Neural progenitor cell (in vitro differentiated cells): ENCODE data around the gene RBM39. TPM values are rescaled to one million over a fixed set of nuclear protein-coding genes. Genes with fewer than 3 reads are reported as not detected.

ENCODE experiments used
- DNase-seq: peaks from one replicate; pipeline ENCODE4 v3.0.0-alpha.2; 2016; ENCODE audit warnings: low spot score
- H2AFZ ChIP-seq: fragments of 200-600 bp; sonication (generic); replicated peaks from 2 replicates; pipeline ENCODE4 v1.6.1; 2016; ENCODE audit warnings: antibody characterized with exemption
- H3F3A ChIP-seq: fragments of 200-600 bp; sonication (generic); 2 replicates; pipeline ENCODE4 v1.6.1; 2016; ENCODE audit warnings: antibody characterized with exemption, low read depth
- H3K27ac ChIP-seq: fragments of 200-600 bp; sonication (generic); 2 replicates; pipeline ENCODE4 v1.5.1; 2016; ENCODE audit warnings: mild to moderate bottlenecking
- H3K27me3 ChIP-seq: fragments of 200-600 bp; sonication (generic); 2 replicates; pipeline ENCODE4 v1.6.1; 2016; ENCODE audit warnings: mild to moderate bottlenecking, moderate library complexity
- H3K36me3 ChIP-seq: fragments of 200-600 bp; sonication (generic); 2 replicates; pipeline ENCODE4 v1.5.1; 2016
- H3K4me1 ChIP-seq: fragments of 200-600 bp; sonication (generic); 2 replicates; pipeline ENCODE4 v1.6.1; 2016; ENCODE audit warnings: mixed run types
- H3K4me2 ChIP-seq: fragments of 200-600 bp; sonication (generic); 2 replicates; pipeline ENCODE4 v1.6.1; 2016
- H3K4me3 ChIP-seq: fragments of 200-600 bp; sonication (generic); 2 replicates; pipeline ENCODE4 v1.5.1; 2016
- H3K79me2 ChIP-seq: fragments of 200-600 bp; sonication (generic); 2 replicates; pipeline ENCODE4 v1.6.1; 2016; ENCODE audit warnings: low read depth
- H3K9ac ChIP-seq: fragments of 200-600 bp; sonication (generic); 2 replicates; pipeline ENCODE4 v1.6.1; 2016
- H3K9me3 ChIP-seq: fragments of 200-600 bp; sonication (generic); 2 replicates; pipeline ENCODE4 v1.5.1; 2016; ENCODE audit warnings: low read depth
- H4K20me1 ChIP-seq: fragments of 200-600 bp; sonication (generic); 2 replicates; pipeline ENCODE4 v1.6.1; 2016; ENCODE audit warnings: low read depth
- H3K27ac Mint-ChIP-seq: 3 replicates; pipeline ENCODE4 v1.8.0; 2021; ENCODE audit warnings: mixed read lengths
- H3K27me3 Mint-ChIP-seq: 2 replicates; pipeline ENCODE4 v1.8.0; 2022; ENCODE audit warnings: low read depth, mild to moderate bottlenecking, inconsistent platforms, moderate library complexity, mixed read lengths; ENCODE audit not compliant: insufficient read depth
- H3K36me3 Mint-ChIP-seq: 3 replicates; pipeline ENCODE4 v1.8.0; 2021; ENCODE audit warnings: mixed read lengths
- H3K4me1 Mint-ChIP-seq: 3 replicates; pipeline ENCODE4 v1.8.0; 2021; ENCODE audit warnings: mixed read lengths
- H3K4me3 Mint-ChIP-seq: 3 replicates; pipeline ENCODE4 v1.8.0; 2021; ENCODE audit warnings: mild to moderate bottlenecking, moderate library complexity, mixed read lengths
- H3K9me3 Mint-ChIP-seq: 3 replicates; pipeline ENCODE4 v1.8.0; 2020; ENCODE audit warnings: mixed read lengths
- CTCF ChIP-seq: fragments of 200-600 bp; sonication (generic); IDR thresholded peaks from 2 replicates; pipeline ENCODE4 v1.5.1; 2017; ENCODE audit warnings: antibody characterized with exemption, mild to moderate bottlenecking
- EZH2 ChIP-seq: fragments of 200-600 bp; sonication (generic); IDR thresholded peaks from 2 replicates; pipeline ENCODE4 v1.6.1; 2017; ENCODE audit warnings: antibody characterized with exemption, mild to moderate bottlenecking, moderate library complexity
- EZH2phosphoT487 ChIP-seq: fragments of 200-600 bp; sonication (generic); IDR thresholded peaks from 2 replicates; pipeline ENCODE4 v1.6.1; 2017; ENCODE audit warnings: antibody characterized with exemption
- total RNA-seq: library from RNA; depleted of rRNA; stranded (reverse); fragments of >200 nt; gene quantifications from 2 replicates; pipeline ENCODE4 v1.2.3, GENCODE V29; 2015; ENCODE audit warnings: low replicate concordance

The RBM39 gene
- total RNA-seq, 1 donor from 2014 or later = 555 TPM

GRCh38 chr20:35743693-35744491 lies 1.8 kb upstream of the RBM39 start:
- H3K4me1 ChIP-seq = peaks cover 21% of the 10 kb centered on the region
- DNase-seq = no peak
- no peaks in the 10 kb centered on the region for H3K27me3 ChIP-seq
- no peak overlapping the region for H2AFZ ChIP-seq
- peak overlapping the region; percentile 69 for H3K27ac Mint-ChIP-seq
- H3K4me3 Mint-ChIP-seq = peak overlapping the region; percentile 95
- peak overlapping the region; percentile 79 for H3K4me3 ChIP-seq
- peaks cover 26% of the 10 kb centered on the region for H4K20me1 ChIP-seq
- peaks cover 38% of the 10 kb centered on the region for H3K79me2 ChIP-seq
- no peaks in the 10 kb centered on the region for H3K9me3 ChIP-seq
- peaks cover 5% of the 10 kb centered on the region for H3K27me3 Mint-ChIP-seq
- peaks cover 16% of the 10 kb centered on the region for H3K36me3 Mint-ChIP-seq
- peak overlapping the region; percentile 88 for H3K9ac ChIP-seq
- H3F3A ChIP-seq = peaks cover 22% of the 10 kb centered on the region
- no peaks in the 10 kb centered on the region for H3K9me3 Mint-ChIP-seq
- no peak overlapping the region for H3K4me2 ChIP-seq
- peaks cover 24% of the 10 kb centered on the region for H3K4me1 Mint-ChIP-seq
- no peak overlapping the region for H3K27ac ChIP-seq
- peaks cover 17% of the 10 kb centered on the region for H3K36me3 ChIP-seq
- TF ChIP-seq EZH2 (no peak), CTCF (no peak), EZH2phosphoT487 (no peak)

- no peak overlapping the region for H2AFZ ChIP-seq
Observed at GRCh38 chr20:35742741-35743523, 872 bp upstream of the RBM39 start.

More at GRCh38 chr20:35742741-35743523, 872 bp upstream of the RBM39 start:
- Mint-ChIP-seq H3K4me1 (peaks cover 29% of the 10 kb centered on the region), H3K9me3 (no peaks in the 10 kb centered on the region), H3K27ac (peak overlapping the region; percentile 95), H3K4me3 (peak overlapping the region; percentile 95), H3K36me3 (peaks cover 25% of the 10 kb centered on the region), H3K27me3 (peaks cover 8% of the 10 kb centered on the region)
- Histone ChIP-seq H3K79me2 (peaks cover 48% of the 10 kb centered on the region), H3K27me3 (no peaks in the 10 kb centered on the region), H3K4me2 (peak overlapping the region; percentile 87), H3K36me3 (peaks cover 26% of the 10 kb centered on the region), H3K9ac (peak overlapping the region; percentile 88), H3K4me3 (peak overlapping the region; percentile 79), H4K20me1 (peaks cover 35% of the 10 kb centered on the region), H3K9me3 (no peaks in the 10 kb centered on the region), H3F3A (peaks cover 26% of the 10 kb centered on the region), H3K27ac (no peak overlapping the region), H3K4me1 (peaks cover 21% of the 10 kb centered on the region)
- no peak for TF ChIP-seq CTCF
- peak; percentile 13 for DNase-seq
